Right lung (tissue), 10 donors: ENCODE results near the gene DTX3L. TPM values are rescaled to one million over a fixed set of nuclear protein-coding genes. Genes with fewer than 3 reads are reported as not detected.
A peak's percentile ranks its signal among the peaks of the same experiment; 100 is the strongest.

ENCODE experiments used
- DNase-seq, 2 donors: peaks; one replicate each; pipeline ENCODE4 v3.0.0-alpha.2; 2013
- long read RNA-seq, 8 donors: transcript quantifications; one replicate each; lab custom pipeline, GENCODE V29; 2026
- polyA plus RNA-seq, 5 donors: library from polyadenylated mRNA; unstranded; fragments of 120-200 nt; gene quantifications; one replicate each; pipeline versions ENCODE4 v1.2.1 to v1.2.3, GENCODE V29; 2013; ENCODE audit warnings: inconsistent platforms in 1 of 5, low replicate concordance in 1 of 5; ENCODE audit not compliant: insufficient read length in 5 of 5, insufficient read depth in 1 of 5

The DTX3L gene
- 10 to 100 TPM; 15.9 to 23.4 (median 20.0) TPM for polyA plus RNA-seq
- long read RNA-seq, donor 1, full-length matches to known transcripts = 4 of 4 reads
- long read RNA-seq, donor 1, partial matches to known transcripts = 0 of 4 reads
- long read RNA-seq, donor 1, other reads (novel, unspliced or antisense) = 0 of 4 reads
- long read RNA-seq, donor 2, full-length matches to known transcripts = 1 of 1 reads
- long read RNA-seq, donor 2, partial matches to known transcripts = 0 of 1 reads
- long read RNA-seq, donor 2, other reads (novel, unspliced or antisense) = 0 of 1 reads
- long read RNA-seq, donor 3 = 0 reads
- long read RNA-seq, donor 4, partial matches to known transcripts = 55 of 55 reads
- long read RNA-seq, donor 4, other reads (novel, unspliced or antisense) = 0 of 55 reads
- long read RNA-seq, donor 5, full-length matches to known transcripts = 2 of 2 reads
- long read RNA-seq, donor 5, partial matches to known transcripts = 0 of 2 reads
- long read RNA-seq, donor 5, other reads (novel, unspliced or antisense) = 0 of 2 reads
- long read RNA-seq, donor 6, partial matches to known transcripts = 18 of 18 reads
- long read RNA-seq, donor 6, other reads (novel, unspliced or antisense) = 0 of 18 reads
- long read RNA-seq, donor 7, full-length matches to known transcripts = 3 of 10 reads
- long read RNA-seq, donor 7, partial matches to known transcripts = 7 of 10 reads
- long read RNA-seq, donor 7, other reads (novel, unspliced or antisense) = 0 of 10 reads
- long read RNA-seq, donor 8 = 0 reads

GRCh38 chr3:122564155-122564912 is at the start of gene DTX3L, which contains the start of gene PARP9:
Gene DTX3L (plus strand): TSS chr3:122564338. CDS start chr3:122564427, 89 bp downstream.
Gene PARP9 (minus strand): TSS chr3:122564300. CDS start chr3:122559620, 4,680 bp downstream.
- DNase-seq = peak; percentile 82 to 85

- no peak for DNase-seq
Observed at GRCh38 chr3:122515020-122515468, 49.1 kb upstream of the DTX3L start.

GRCh38 chr3:122515870-122516269 is 48.3 kb upstream of the DTX3L start:
- DNase-seq = no peak

GRCh38 chr3:122516846-122517360 is 47.2 kb upstream of the DTX3L start:
- DNase-seq = no peak

- DNase-seq = no peak
Observed at GRCh38 chr3:122519693-122520092, 44.4 kb upstream of the DTX3L start.

GRCh38 chr3:122520861-122521260 is 43.3 kb upstream of the DTX3L start:
- DNase-seq = no peak

- DNase-seq = no peak
Observed at GRCh38 chr3:122523317-122523716, 40.8 kb upstream of the DTX3L start.

- DNase-seq = no peak
Observed at GRCh38 chr3:122530164-122530563, 34.0 kb upstream of the DTX3L start.

GRCh38 chr3:122533480-122533879 is 30.7 kb upstream of the DTX3L start:
- DNase-seq = no peak

- DNase-seq = no peak
Observed at GRCh38 chr3:122533931-122534334, 30.2 kb upstream of the DTX3L start.

- no peak for DNase-seq
Observed at GRCh38 chr3:122535964-122536631, 28.0 kb upstream of the DTX3L start.

GRCh38 chr3:122536632-122537001 is 27.5 kb upstream of the DTX3L start:
- no peak for DNase-seq

GRCh38 chr3:122538956-122539490 is 25.1 kb upstream of the DTX3L start:
- DNase-seq = no peak

- DNase-seq = no peak
Observed at GRCh38 chr3:122546151-122546550, 18.0 kb upstream of the DTX3L start.

GRCh38 chr3:122548076-122548475 is 16.1 kb upstream of the DTX3L start:
- no peak for DNase-seq

GRCh38 chr3:122548619-122549018 is 15.5 kb upstream of the DTX3L start:
- peak; percentile 21 to 74 for DNase-seq

- no peak for DNase-seq
Observed at GRCh38 chr3:122553171-122553570, 11.0 kb upstream of the DTX3L start.

GRCh38 chr3:122555275-122556071 is 8.7 kb upstream of the DTX3L start:
- no peak for DNase-seq

- DNase-seq = no peak
Observed at GRCh38 chr3:122557356-122557755, 6.8 kb upstream of the DTX3L start.

- no peak for DNase-seq
Observed at GRCh38 chr3:122558605-122559004, 5.5 kb upstream of the DTX3L start.
